Kidney (tissue), 14 donors: ENCODE measurements around the gene MNX1. TPM values are rescaled to one million over a fixed set of nuclear protein-coding genes. Genes with fewer than 3 reads are reported as not detected.

ENCODE experiments used
- DNase-seq, 5 donors: peaks; one replicate each; pipeline ENCODE4 v3.0.0-alpha.2; 2013 to 2020
- FAIRE-seq: peaks from 2 replicates; lab custom pipeline; 2012; peaks lifted over from hg19 to GRCh38; lab: Jason Lieb, UNC
- H3K27ac ChIP-seq, 2 donors: one replicate each; pipeline ENCODE4 v1.7.0; 2013; ENCODE audit warnings: low read depth in 2 of 2, low read length in 2 of 2, inconsistent platforms in 1 of 2
- H3K27me3 ChIP-seq: one replicate; pipeline ENCODE4 v1.7.1; 2013; ENCODE audit warnings: low read length, inconsistent platforms; ENCODE audit not compliant: control insufficient read depth, insufficient read depth
- H3K36me3 ChIP-seq, 3 donors: one replicate each; pipeline versions ENCODE4 v1.7.0 to v1.7.1; 2013; ENCODE audit warnings: low read length in 3 of 3, control low read depth in 1 of 3, inconsistent platforms in 1 of 3; ENCODE audit not compliant: insufficient read depth in 3 of 3, control insufficient read depth in 2 of 3
- H3K4me1 ChIP-seq, 3 donors: one replicate each; pipeline versions ENCODE4 v1.7.0 to v1.7.1; 2013; ENCODE audit warnings: low read length in 3 of 3, inconsistent platforms in 1 of 3, low read depth in 1 of 3; ENCODE audit not compliant: control insufficient read depth in 2 of 3, insufficient read depth in 2 of 3
- H3K4me3 ChIP-seq, 3 donors: one replicate each; pipeline versions ENCODE4 v1.7.0 to v1.8.1; 2013; ENCODE audit warnings: low read length in 3 of 3, control low read depth in 1 of 3, inconsistent platforms in 1 of 3
- H3K9ac ChIP-seq, 3 donors: one replicate each; pipeline versions ENCODE4 v1.7.0 to v1.7.1; 2013; ENCODE audit warnings: low read length in 3 of 3, control low read depth in 1 of 3, inconsistent platforms in 1 of 3
- H3K9me3 ChIP-seq, 3 donors: one replicate each; pipeline versions ENCODE4 v1.7.0 to v1.7.1; 2013; ENCODE audit warnings: low read length in 3 of 3, control low read depth in 1 of 3, inconsistent platforms in 1 of 3; ENCODE audit not compliant: control insufficient read depth in 2 of 3, insufficient read depth in 1 of 3
- CTCF ChIP-seq: IDR thresholded peaks from 3 replicates; pipeline ENCODE4 v1.5.1; 2012; ENCODE audit warnings: mild to moderate bottlenecking, moderate library complexity, borderline replicate concordance; ENCODE audit not compliant: insufficient read depth; ENCODE audit errors: extremely low read depth
- intact Hi-C: fragments of 100-400 bp; cut with DNase I; formaldehyde crosslinking; loops from one replicate; pipeline ENCODE4 v1.11.1; 2022
- polyA plus RNA-seq: library from polyadenylated mRNA; stranded (reverse); fragments of 350-450 nt; fragmentation: Illumina TruSeq; extraction: RNeasy Lipid Tissue Mini Kit (QIAGEN cat#74804); gene quantifications from one replicate; pipeline ENCODE4 v1.2.3, GENCODE V29; 2014; ENCODE audit warnings: low read depth, low replicate concordance; ENCODE audit not compliant: insufficient read depth
- total RNA-seq: library from RNA; stranded (reverse); fragmentation: NEBNext Ultra II Directional; extraction: Animal tissue kit (Norgen Biotek cat#: 25700); gene quantifications from one replicate; pipeline ENCODE4 v1.2.1, GENCODE V29; 2021
- donor health status: control.
- donor health status: control.
- donor health status: control.
- donor health status: control.
- donor health status: control.
- donor health status: DM: yes; HTN: yes; CAD: no.
- donor health status: Normal renal cell carcinoma (clear cell type).

The MNX1 gene
- total and polyA plus RNA-seq, 2 donors from 2014 or later = 1.1 TPM; not detected in 1

- DNase-seq = no peak
- no peaks in the 10 kb centered on the region for H3K4me1 ChIP-seq
- no peaks in the 10 kb centered on the region for H3K27me3 ChIP-seq
- no peak overlapping the region for H3K27ac ChIP-seq
- TF ChIP-seq CTCF = no peak
- H3K4me3 ChIP-seq = no peak overlapping the region
- peaks cover 0 to 8% (median 0%) of the 10 kb centered on the region in 3 donors for H3K9me3 ChIP-seq
- H3K9ac ChIP-seq = no peak overlapping the region
- intact Hi-C loops = no loop called here
- no peaks in the 10 kb centered on the region for H3K36me3 ChIP-seq
- no peak for FAIRE-seq
Observed at GRCh38 chr7:157058068-157058467, 47.6 kb upstream of the MNX1 start.

GRCh38 chr7:157056957-157057902, 46.8 kb upstream of the MNX1 start:
- no peak for TF ChIP-seq CTCF
- no peak for FAIRE-seq
- Histone ChIP-seq H3K9ac (no peak overlapping the region), H3K27ac (no peak overlapping the region), H3K4me3 (no peak overlapping the region), H3K4me1 (no peaks in the 10 kb centered on the region), H3K9me3 (peaks cover 0 to 5% (median 2%) of the 10 kb centered on the region in 3 donors), H3K36me3 (no peaks in the 10 kb centered on the region), H3K27me3 (no peaks in the 10 kb centered on the region)
- intact Hi-C loops = no loop called here
- DNase-seq = peak in 2 of 5 donors; percentile 5

GRCh38 chr7:157056246-157056645, 45.8 kb upstream of the MNX1 start:
- no peaks in the 10 kb centered on the region for H3K4me1 ChIP-seq
- no peak overlapping the region for H3K27ac ChIP-seq
- no peaks in the 10 kb centered on the region for H3K27me3 ChIP-seq
- no peak overlapping the region for H3K4me3 ChIP-seq
- intact Hi-C loops = no loop called here
- DNase-seq (no peak), FAIRE-seq (no peak)
- H3K36me3 ChIP-seq = no peaks in the 10 kb centered on the region
- H3K9ac ChIP-seq = no peak overlapping the region
- TF ChIP-seq CTCF = no peak
- H3K9me3 ChIP-seq = peaks cover 0 to 2% (median 0%) of the 10 kb centered on the region in 3 donors
